Neural crest cell (in vitro differentiated cells): Measurements from ENCODE around the gene TESMIN. TPM values are rescaled to one million over a fixed set of nuclear protein-coding genes. Genes with fewer than 3 reads are reported as not detected.

Source experiments
- DNase-seq: peaks from one replicate; pipeline ENCODE4 v3.0.0; 2021; ENCODE audit warnings: low read depth, mixed read lengths, low spot score
- H3K27ac Mint-ChIP-seq: one replicate; pipeline ENCODE4 v1.8.0; 2021; ENCODE audit warnings: mild to moderate bottlenecking, mixed read lengths; ENCODE audit not compliant: unreplicated experiment
- H3K27me3 Mint-ChIP-seq: 2 replicates; pipeline ENCODE4 v1.8.0; 2021; ENCODE audit warnings: low read depth, mild to moderate bottlenecking, mixed read lengths
- H3K36me3 Mint-ChIP-seq: 2 replicates; pipeline ENCODE4 v1.8.0; 2021; ENCODE audit warnings: low read depth, mild to moderate bottlenecking, mixed read lengths
- H3K4me1 Mint-ChIP-seq: 2 replicates; pipeline ENCODE4 v1.8.0; 2021; ENCODE audit warnings: mixed read lengths
- H3K4me3 Mint-ChIP-seq: one replicate; pipeline ENCODE4 v1.8.0; 2021; ENCODE audit warnings: mild to moderate bottlenecking, mixed read lengths
- H3K9me3 Mint-ChIP-seq: 2 replicates; pipeline ENCODE4 v1.8.0; 2021; ENCODE audit warnings: mixed read lengths
- total RNA-seq: library from RNA; stranded (reverse); gene quantifications from 2 replicates; pipeline ENCODE4 v1.2.1, GENCODE V29; 2021
- TF ChIP-seq, protein P1 (sequence below): fragments of 200-600 bp; sonication (generic); conservative IDR thresholded peaks from 2 replicates; pipeline ENCODE4 v1.5.0; 2021; ENCODE audit warnings: antibody characterized with exemption, mild to moderate bottlenecking

TESMIN gene
- total RNA-seq, 1 donor from 2014 or later, result 6.8 TPM

DNA sequence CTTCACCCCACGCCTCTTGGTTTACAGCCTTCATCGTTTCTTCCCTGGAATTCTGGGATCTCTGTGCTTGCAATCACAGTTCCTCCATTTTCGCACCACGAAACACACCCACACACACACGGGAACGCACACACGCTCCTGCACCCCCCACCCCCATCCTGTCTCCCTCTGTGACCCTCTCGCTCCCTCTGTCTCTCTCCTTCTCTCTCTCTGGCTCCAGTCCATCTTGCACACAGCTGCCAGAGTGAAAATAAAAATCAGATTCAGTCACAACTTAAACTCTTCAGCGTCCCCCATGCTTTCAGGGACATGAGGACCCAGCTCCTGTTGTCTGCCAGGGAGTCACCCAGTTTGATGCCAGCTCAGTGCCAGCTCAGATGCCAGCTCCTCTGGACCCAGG, 64.0 kb downstream of the TESMIN start:
- Mint-ChIP-seq H3K27me3 (peaks cover 84% of the 10 kb centered on the region), H3K4me1 (no peaks in the 10 kb centered on the region), H3K4me3 (no peak overlapping the region), H3K9me3 (no peaks in the 10 kb centered on the region), H3K27ac (no peak overlapping the region), H3K36me3 (no peaks in the 10 kb centered on the region)
- no peak for DNase-seq
- TF ChIP-seq, protein P1, sequence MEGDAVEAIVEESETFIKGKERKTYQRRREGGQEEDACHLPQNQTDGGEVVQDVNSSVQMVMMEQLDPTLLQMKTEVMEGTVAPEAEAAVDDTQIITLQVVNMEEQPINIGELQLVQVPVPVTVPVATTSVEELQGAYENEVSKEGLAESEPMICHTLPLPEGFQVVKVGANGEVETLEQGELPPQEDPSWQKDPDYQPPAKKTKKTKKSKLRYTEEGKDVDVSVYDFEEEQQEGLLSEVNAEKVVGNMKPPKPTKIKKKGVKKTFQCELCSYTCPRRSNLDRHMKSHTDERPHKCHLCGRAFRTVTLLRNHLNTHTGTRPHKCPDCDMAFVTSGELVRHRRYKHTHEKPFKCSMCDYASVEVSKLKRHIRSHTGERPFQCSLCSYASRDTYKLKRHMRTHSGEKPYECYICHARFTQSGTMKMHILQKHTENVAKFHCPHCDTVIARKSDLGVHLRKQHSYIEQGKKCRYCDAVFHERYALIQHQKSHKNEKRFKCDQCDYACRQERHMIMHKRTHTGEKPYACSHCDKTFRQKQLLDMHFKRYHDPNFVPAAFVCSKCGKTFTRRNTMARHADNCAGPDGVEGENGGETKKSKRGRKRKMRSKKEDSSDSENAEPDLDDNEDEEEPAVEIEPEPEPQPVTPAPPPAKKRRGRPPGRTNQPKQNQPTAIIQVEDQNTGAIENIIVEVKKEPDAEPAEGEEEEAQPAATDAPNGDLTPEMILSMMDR, result no peak

DNA sequence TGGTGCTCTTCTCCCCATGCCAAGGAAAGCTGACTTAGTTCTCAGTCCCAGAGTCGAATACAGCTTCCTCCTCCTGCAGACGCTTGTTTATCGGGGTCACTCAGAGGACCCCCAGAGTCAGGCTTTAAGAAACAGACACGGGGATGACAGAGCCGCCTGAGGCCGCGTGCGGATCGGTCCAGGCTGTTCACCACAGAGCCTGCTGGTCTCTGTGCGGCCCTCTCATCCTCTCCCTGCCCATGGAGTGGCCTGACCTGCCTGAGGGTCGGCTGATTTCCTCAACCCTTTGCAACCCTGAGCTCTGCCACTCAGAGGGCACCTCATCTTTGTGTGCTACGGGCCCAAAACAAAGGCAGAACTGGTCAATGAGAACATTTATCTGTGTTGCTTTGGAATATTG, 64.8 kb downstream of the TESMIN start:
- no peak for DNase-seq
- Mint-ChIP-seq H3K36me3 (no peaks in the 10 kb centered on the region), H3K4me1 (no peaks in the 10 kb centered on the region), H3K4me3 (no peak overlapping the region), H3K27me3 (peaks cover 90% of the 10 kb centered on the region), H3K9me3 (no peaks in the 10 kb centered on the region), H3K27ac (no peak overlapping the region)
- TF ChIP-seq, protein P1, result no peak

DNA sequence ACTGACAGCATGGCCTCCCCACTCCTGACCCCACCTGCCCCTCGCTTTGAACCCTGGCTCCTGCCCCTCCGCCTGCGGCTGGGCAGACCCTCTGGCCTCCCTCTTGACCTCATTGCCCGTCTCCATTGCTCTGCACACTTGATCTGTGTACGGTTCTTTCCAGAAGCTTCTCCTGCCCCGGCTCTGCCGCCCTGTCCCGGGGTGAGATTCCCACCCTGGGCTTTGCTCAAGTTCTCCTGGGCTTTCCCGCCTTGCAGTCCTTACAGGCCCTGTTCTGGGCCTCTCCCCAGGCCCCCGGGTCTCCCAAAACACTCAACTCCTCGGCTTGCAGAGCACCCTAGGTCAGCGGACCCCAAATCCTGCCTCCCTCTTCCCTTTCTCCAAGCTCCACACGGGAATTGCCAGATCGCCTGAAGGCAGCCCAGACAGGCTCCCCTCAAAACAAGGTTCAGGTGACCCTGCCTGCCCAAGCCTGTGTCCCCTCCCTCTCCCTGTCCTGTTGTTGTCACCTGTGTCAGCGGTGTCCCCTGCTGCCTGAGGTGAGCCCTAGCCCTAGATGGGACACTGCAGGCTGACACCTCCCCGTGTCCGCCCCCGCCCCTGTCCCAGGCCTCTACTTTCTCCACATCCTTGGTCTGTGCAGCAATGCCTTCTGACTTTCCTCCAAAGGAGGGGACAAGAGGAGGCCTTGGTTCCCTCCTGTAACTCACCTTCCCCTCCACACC, 65.5 kb downstream of the TESMIN start:
- Mint-ChIP-seq H3K27me3 (peaks cover 86% of the 10 kb centered on the region), H3K36me3 (no peaks in the 10 kb centered on the region), H3K4me3 (no peak overlapping the region), H3K27ac (no peak overlapping the region), H3K9me3 (no peaks in the 10 kb centered on the region), H3K4me1 (no peaks in the 10 kb centered on the region)
- no peak for DNase-seq
- TF ChIP-seq, protein P1, result no peak

DNA sequence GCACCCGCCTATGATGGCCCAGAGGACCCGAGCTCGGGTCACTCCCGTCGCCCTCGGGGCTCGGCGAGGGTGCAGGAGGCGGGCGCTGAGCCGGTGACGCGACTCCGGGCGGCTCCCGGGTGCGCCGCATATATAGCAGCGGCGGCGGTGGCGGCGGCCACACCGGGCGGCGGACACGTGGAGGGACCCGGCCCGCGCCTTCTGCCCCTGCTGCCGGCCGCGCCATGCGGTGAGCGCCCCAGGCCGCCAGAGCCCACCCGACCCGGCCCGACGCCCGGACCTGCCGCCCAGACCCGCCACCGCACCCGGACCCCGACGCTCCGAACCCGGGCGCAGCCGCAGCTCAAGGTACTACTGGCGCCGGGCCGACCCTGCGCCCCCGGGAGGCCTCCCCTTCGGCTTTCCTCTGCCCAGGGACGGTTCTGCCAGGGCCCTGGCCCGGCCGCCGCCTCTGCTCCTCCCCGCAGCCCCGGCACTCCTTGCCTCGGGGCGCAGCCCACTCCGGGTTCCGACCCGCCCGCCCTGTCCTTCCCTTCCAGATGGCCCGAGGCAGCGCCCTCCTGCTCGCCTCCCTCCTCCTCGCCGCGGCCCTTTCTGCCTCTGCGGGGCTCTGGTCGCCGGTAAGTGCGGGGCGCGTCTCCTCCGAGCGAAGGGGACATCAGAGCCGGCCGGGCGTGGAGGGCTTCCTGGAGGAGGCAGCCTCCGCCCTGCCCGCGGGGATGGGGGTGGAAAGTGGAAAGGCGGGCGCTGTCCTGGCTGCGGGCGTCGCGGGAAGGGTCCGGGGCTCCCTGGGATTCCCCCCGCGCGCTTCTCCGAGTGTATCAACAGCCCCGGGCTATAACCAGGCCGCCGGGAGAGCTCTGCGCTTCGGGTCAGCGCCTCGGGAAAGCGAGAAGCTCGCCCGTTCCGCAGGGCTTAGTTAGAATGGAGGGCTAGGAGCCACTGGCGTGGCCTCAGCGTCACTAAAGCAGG, 66.6 kb downstream of the TESMIN start, which contains the start of gene GAL:
GAL (plus strand) TSS at position 160 of the 972 bp plus-strand sequence; CDS start at position 540, 380 bp downstream.
- Mint-ChIP-seq H3K4me3 (peak within 1 kb of the TSS; percentile 38), H3K4me1 (no peaks in the 10 kb centered on the region), H3K9me3 (no peaks in the 10 kb centered on the region), H3K27ac (no peak within 1 kb of the TSS), H3K36me3 (no peaks in the 10 kb centered on the region), H3K27me3 (peaks cover 75% of the 10 kb centered on the region)
- no peak for DNase-seq
- TF ChIP-seq, protein P1, result no peak

DNA sequence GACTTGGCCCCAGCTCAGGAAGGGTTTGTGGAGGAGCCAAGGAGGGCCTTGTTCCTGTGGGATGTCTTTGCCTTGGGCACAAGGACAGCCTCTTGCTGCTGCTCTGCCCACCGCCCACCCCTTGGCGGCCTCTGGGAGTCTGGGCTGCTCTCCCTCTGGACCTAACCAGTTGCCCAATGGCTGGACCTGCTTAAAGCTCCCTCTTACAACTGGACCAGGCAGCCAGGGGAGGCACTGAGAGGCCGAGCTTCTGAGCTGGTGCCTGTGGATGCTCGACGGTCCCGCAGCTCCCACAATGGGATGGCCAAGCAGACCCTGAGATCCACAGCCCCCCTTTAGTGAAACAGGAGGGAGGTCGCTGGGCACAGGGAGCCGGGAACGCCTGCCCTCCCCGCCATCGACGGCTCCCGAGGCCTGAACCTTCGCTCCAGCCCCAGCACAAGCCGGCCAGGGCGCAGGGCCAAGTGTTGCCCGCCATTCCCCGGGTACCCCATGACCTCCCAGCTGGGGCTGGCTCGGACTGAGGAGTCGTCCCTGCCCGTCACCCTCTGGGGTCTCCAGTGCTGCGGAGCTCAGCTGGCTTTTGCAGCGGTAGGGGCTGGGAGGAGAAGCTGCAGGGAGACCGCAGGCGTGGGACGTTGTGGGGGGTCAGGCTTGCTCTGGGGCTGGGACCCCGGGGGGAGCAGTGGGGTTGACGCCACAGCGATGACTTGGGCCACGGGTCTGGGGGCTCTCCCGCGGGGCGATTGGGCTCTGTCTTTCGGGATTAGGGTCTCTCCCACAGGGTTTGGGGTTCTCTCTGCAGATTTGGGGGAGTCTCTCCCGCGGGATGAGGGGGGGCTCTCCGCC, 67.6 kb downstream of the TESMIN start:
- peaks cover 71% of the 10 kb centered on the region for H3K27me3 Mint-ChIP-seq
- no peaks in the 10 kb centered on the region for H3K36me3 Mint-ChIP-seq
- TF ChIP-seq, protein P1, result no peak
- no peak overlapping the region for H3K4me3 Mint-ChIP-seq
- no peak overlapping the region for H3K27ac Mint-ChIP-seq
- H3K4me1 Mint-ChIP-seq, result no peaks in the 10 kb centered on the region
- DNase-seq, result no peak
- no peaks in the 10 kb centered on the region for H3K9me3 Mint-ChIP-seq
